ENCODE measurements around the gene THUMPD3. TPM values are rescaled to one million over a fixed set of nuclear protein-coding genes. Genes with fewer than 3 reads are reported as not detected.

The THUMPD3 gene
- total and polyA plus RNA-seq, 2 of the 13 experiments (the other 11 are each of a cell fraction or from before 2014, with no cell fraction given) = 31.2 to 44.1 TPM

DNA sequence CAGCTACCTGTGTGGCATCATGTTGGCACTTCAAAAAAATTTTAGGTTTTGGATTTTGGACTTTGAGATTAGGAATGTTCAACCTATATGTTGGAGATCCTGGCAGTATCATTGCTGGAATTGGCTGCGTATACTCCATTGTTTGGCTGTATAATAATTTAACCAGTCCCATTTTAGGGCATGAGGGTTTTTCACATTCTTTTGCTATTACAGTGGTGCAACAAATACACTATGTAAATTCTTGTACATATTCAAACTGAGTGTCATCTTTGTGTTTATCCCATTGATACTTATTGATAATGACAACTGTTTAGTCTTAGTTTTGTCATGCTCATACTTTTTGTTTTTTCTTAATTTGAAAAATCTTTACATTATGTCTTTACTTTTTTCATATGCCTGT lies 6.7 kb downstream of the THUMPD3 start:
- no peak overlapping the region for H3K9ac ChIP-seq (ENCODE audit: insufficient read depth, low read depth, low read length)
- POLR2A ChIA-PET = no interaction called here
- H3K9me3 ChIP-seq (ENCODE audit: low read length) = no peaks in the 10 kb centered on the region
- no peak overlapping the region for H3K4me2 ChIP-seq (ENCODE audit: low read depth, low read length)
- no peak overlapping the region for H3K4me3 ChIP-seq (replicated peaks in 1 of 3; ENCODE audit: insufficient read depth in 1 of 3, low read depth in 2 of 3, low read length in 3 of 3)
- H3K79me2 ChIP-seq (ENCODE audit: insufficient read depth, low read length) = peaks cover 9% of the 10 kb centered on the region
- in situ Hi-C loops (cut with HindIII; ENCODE audit: extremely low pct_ligation_motif_present, low pct_unique_long_range_greater_than_20kb) (no loop called here), intact Hi-C loops (cut with micrococcal nuclease; ENCODE audit: unreplicated experiment) (no loop called here)
- FAIRE-seq = no peak
- H4K20me1 ChIP-seq (ENCODE audit: insufficient read depth, low read length) = no peaks in the 10 kb centered on the region; the same call in 1 of the 2 replicates
- H3K36me3 ChIP-seq (replicated peaks in 1 of 2; ENCODE audit: control insufficient read depth in 1 of 2, insufficient read depth in 2 of 2, low read length in 2 of 2) = peaks cover 6 to 66% of the 10 kb centered on the region in 2 experiments; a peak in 4 of 5 replicates
- no peak overlapping the region for H2AFZ ChIP-seq (ENCODE audit: low read length)
- H3K27me3 ChIP-seq (ENCODE audit: control insufficient read depth in 1 of 2, insufficient read depth in 2 of 2, low read length in 2 of 2) = no peaks in the 10 kb centered on the region
- TF ChIP-seq RBFOX2 (IDR thresholded peaks at IDR 0.05; ENCODE audit: low read depth, low read length) (peak; percentile 37; the same call in 1 of the 2 replicates), AHR (CRISPR knock-in tag; IDR thresholded peaks at IDR 0.05) (no peak)
- no peak overlapping the region for H3K27ac ChIP-seq (ENCODE audit: extremely low read length, insufficient read depth, low read length)
- no peak for ATAC-seq
- no TSS peak for BruUV-seq (replicated peaks)
- 100% methylated on average over 1 of the region's 1 CpG for WGBS (ENCODE audit: low lambda C conversion rate)
- DNase-seq (ENCODE audit: low spot score) = no peak
- peaks cover 9% of the 10 kb centered on the region for H3K4me1 ChIP-seq (ENCODE audit: insufficient read depth, low read length)
- CTCF ChIA-PET (ENCODE audit: low intra/inter-chr PET ratio, low total read pairs) = no interaction called here

DNA sequence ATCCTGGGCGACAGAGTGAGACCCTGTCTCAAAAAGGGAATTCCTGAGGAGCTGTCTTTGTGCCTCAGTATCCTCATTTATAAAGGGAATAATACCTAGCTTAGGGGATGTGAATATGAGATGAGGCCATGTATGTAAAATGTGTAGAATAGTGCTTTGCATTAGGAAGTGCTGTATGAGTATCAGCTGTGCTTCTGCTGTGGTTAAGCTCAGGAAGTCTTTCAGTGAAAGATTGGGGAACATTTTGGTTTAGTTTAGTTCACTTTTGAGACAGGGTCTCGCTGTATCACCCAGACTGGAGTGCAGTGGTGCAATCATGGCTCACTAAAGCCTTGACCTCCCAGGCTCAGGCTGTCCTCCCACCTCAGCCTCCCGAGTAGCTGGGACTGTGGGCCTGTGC lies 10.6 kb downstream of the THUMPD3 start:
- no peak overlapping the region for H3K27ac ChIP-seq (ENCODE audit: extremely low read length, insufficient read depth, low read length)
- ChIA-PET POLR2A (interaction anchor here (3.5 kb wide), 1 partner anchor 11 kb away, joined by 17 read pairs; the partner anchor contains the start of gene THUMPD3), CTCF (ENCODE audit: low intra/inter-chr PET ratio, low total read pairs) (no interaction called here)
- no peak overlapping the region for H3K9ac ChIP-seq (ENCODE audit: insufficient read depth, low read depth, low read length)
- WGBS (ENCODE audit: low lambda C conversion rate) = 100% methylated on average over 2 of the region's 3 CpGs
- H3K4me1 ChIP-seq (ENCODE audit: insufficient read depth, low read length) = no peaks in the 10 kb centered on the region
- no peaks in the 10 kb centered on the region for H3K9me3 ChIP-seq (ENCODE audit: low read length)
- ATAC-seq = no peak
- no peak overlapping the region for H2AFZ ChIP-seq (ENCODE audit: low read length)
- BruUV-seq (replicated peaks) = no TSS peak
- peaks cover 4% of the 10 kb centered on the region for H3K79me2 ChIP-seq (ENCODE audit: insufficient read depth, low read length)
- no peak for FAIRE-seq
- intact Hi-C loops (cut with micrococcal nuclease; ENCODE audit: unreplicated experiment) = no loop called here
- peak; percentile 44; the same call in 1 of the 2 replicates for TF ChIP-seq ZNF770 (CRISPR knock-in tag; IDR thresholded peaks at IDR 0.05)
- no peak for TF ChIP-seq CC2D1A (CRISPR knock-in tag; IDR thresholded peaks at IDR 0.05)
- no peak for TF ChIP-seq KDM3A (CRISPR knock-in tag; IDR thresholded peaks at IDR 0.05; ENCODE audit: low read depth)
- in situ Hi-C loops (cut with HindIII; ENCODE audit: extremely low pct_ligation_motif_present, low pct_unique_long_range_greater_than_20kb) = no loop called here
- peaks cover 11 to 75% of the 10 kb centered on the region in 2 experiments for H3K36me3 ChIP-seq (replicated peaks in 1 of 2; ENCODE audit: control insufficient read depth in 1 of 2, insufficient read depth in 2 of 2, low read length in 2 of 2)
- DNase-seq (ENCODE audit: low spot score) = no peak
- H3K4me3 ChIP-seq (replicated peaks in 1 of 3; ENCODE audit: insufficient read depth in 1 of 3, low read depth in 2 of 3, low read length in 3 of 3) = no peak overlapping the region
- no peak overlapping the region for H3K4me2 ChIP-seq (ENCODE audit: low read depth, low read length)
- H3K27me3 ChIP-seq (ENCODE audit: control insufficient read depth in 1 of 2, insufficient read depth in 2 of 2, low read length in 2 of 2) = no peaks in the 10 kb centered on the region
- no peaks in the 10 kb centered on the region; the same call in 1 of the 2 replicates for H4K20me1 ChIP-seq (ENCODE audit: insufficient read depth, low read length)

Data from HepG2 (cell line).